ENCODE data around the gene RGMA. TPM values are rescaled to one million over a fixed set of nuclear protein-coding genes. Genes with fewer than 3 reads are reported as not detected.

Gene RGMA
- total and polyA plus RNA-seq, 2 donors (not counting 1 experiment from before 2014, with no cell fraction given) = not detected

DNA sequence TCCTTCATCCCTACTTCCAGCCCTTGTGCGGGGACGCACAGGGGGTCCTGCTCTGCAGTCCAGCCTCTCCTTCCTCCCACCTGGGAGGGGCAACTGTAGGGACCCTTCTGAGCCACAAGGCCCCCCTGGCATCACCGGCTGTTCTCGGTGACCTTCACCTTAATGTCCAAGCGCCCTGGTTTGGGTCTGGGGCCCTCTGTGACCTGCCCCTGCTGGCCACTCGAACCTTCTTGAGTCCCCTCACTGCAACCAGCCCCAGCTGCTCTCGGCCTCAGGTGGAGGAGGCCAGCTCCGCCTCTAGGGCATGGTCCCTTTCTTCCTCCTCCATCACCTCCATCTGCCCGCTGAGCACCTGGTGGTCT, 57.9 kb downstream of the RGMA start:
- DNase-seq (no peak), ATAC-seq (ENCODE audit: low read depth) (no peak)
- Histone ChIP-seq H4K20me1 (ENCODE audit: control insufficient read depth, insufficient read depth, low read length, poor library complexity, severe bottlenecking) (peaks cover 9% of the 10 kb centered on the region), H2AFZ (ENCODE audit: insufficient read depth, low read depth, low read length, poor library complexity, severe bottlenecking) (no peak overlapping the region), H3K9ac (ENCODE audit: low read length) (no peak overlapping the region), H3K36me3 (replicated peaks in 1 of 2; ENCODE audit: control extremely low read depth in 1 of 2, control insufficient read depth in 1 of 2, extremely low read depth in 1 of 2, insufficient read depth in 2 of 2, low read length in 1 of 2) (peaks cover 0 to 16% of the 10 kb centered on the region in 2 experiments), H3K27me3 (replicated peaks in 1 of 4; ENCODE audit: control extremely low read depth in 1 of 4, control insufficient read depth in 3 of 4, insufficient read depth in 4 of 4, low read length in 3 of 4) (no peaks in the 10 kb centered on the region), H3K4me1 (ENCODE audit: control insufficient read depth in 2 of 2, insufficient read depth in 2 of 2, low read length in 2 of 2) (peaks cover 0 to 14% of the 10 kb centered on the region in 2 donors), H3K4me3 (ENCODE audit: control extremely low read depth in 1 of 5, extremely low read depth in 1 of 5, insufficient read depth in 1 of 5, low read depth in 2 of 5, low read length in 4 of 5) (no peak overlapping the region), H3K9me3 (ENCODE audit: control extremely low read depth in 1 of 3, control insufficient read depth in 2 of 3, insufficient read depth in 1 of 3, low read length in 2 of 3) (no peaks in the 10 kb centered on the region), H3K4me2 (replicated peaks; ENCODE audit: low read depth, low read length, poor library complexity, severe bottlenecking) (no peak overlapping the region), H3K79me2 (ENCODE audit: control insufficient read depth, insufficient read depth, low read length) (no peaks in the 10 kb centered on the region), H3K27ac (ENCODE audit: low read length in 2 of 2) (no peak overlapping the region)
- H3K27me3 Mint-ChIP-seq = peaks cover 2% of the 10 kb centered on the region
- H3K9me3 Mint-ChIP-seq (ENCODE audit: insufficient read depth) = no peaks in the 10 kb centered on the region
- 78% methylated on average over 9 of the region's 9 CpGs for WGBS (ENCODE audit: insufficient coverage)
- intact Hi-C loops (cut with micrococcal nuclease) = loop anchor here (5.0 to 10.0 kb wide), 2 partner anchors 1094 to 1291 kb away; no protein-coding TSS in a partner anchor
- H3K27ac Mint-ChIP-seq = no peak overlapping the region
- POLR2A ChIA-PET = no interaction called here
- peaks cover 21% of the 10 kb centered on the region for H3K4me1 Mint-ChIP-seq
- CTCF ChIA-PET = interaction anchor here (1.4 to 9.3 kb wide), 3 partner anchors 10 to 234 kb away, joined by 8 to 64 read pairs (median 16); no protein-coding TSS in a partner anchor
- H3K4me3 Mint-ChIP-seq = no peak overlapping the region
- TF ChIP-seq, protein P1, sequence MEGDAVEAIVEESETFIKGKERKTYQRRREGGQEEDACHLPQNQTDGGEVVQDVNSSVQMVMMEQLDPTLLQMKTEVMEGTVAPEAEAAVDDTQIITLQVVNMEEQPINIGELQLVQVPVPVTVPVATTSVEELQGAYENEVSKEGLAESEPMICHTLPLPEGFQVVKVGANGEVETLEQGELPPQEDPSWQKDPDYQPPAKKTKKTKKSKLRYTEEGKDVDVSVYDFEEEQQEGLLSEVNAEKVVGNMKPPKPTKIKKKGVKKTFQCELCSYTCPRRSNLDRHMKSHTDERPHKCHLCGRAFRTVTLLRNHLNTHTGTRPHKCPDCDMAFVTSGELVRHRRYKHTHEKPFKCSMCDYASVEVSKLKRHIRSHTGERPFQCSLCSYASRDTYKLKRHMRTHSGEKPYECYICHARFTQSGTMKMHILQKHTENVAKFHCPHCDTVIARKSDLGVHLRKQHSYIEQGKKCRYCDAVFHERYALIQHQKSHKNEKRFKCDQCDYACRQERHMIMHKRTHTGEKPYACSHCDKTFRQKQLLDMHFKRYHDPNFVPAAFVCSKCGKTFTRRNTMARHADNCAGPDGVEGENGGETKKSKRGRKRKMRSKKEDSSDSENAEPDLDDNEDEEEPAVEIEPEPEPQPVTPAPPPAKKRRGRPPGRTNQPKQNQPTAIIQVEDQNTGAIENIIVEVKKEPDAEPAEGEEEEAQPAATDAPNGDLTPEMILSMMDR (IDR thresholded peaks at IDR 0.05) = no peak
- TF ChIP-seq EZH2 (IDR thresholded peaks at IDR 0.05; ENCODE audit: borderline replicate concordance, insufficient read depth, low read depth, low read length, poor library complexity, severe bottlenecking) = no peak

DNA sequence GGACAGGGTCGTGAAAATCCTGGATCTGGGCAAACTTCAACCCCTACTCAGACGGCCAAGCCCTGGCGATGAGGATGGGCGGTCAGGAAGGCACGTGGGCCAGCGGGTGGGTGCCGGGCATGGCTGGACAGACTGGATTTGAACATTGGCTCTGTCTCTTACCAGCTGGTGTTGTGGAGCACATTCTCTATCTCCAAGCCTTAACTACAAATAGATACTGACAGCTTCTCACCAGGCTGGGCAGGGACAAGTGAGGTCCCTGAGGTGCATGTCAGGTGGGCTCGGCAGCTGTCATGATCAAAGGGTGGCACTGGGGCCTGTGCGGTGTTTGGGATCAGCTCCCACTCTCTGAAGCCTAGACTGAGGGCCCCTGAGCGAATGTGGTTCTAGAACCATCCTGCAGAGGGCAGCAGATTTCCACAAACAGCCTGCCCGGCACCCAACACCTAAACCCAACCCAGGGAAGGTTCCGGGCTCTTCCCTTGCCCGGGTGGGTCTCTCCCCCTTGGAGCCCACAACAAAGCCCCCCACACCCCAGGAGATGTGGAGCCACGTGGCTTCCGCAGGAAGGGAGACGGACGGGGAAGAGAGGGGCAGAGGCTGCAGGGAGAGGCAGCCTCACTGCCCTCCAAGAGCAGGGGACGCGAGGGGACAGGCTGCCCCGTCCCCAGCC, 58.4 kb downstream of the RGMA start:
- Histone ChIP-seq H3K4me3 (ENCODE audit: control extremely low read depth in 1 of 5, extremely low read depth in 1 of 5, insufficient read depth in 1 of 5, low read depth in 2 of 5, low read length in 4 of 5) (no peak overlapping the region), H4K20me1 (ENCODE audit: control insufficient read depth, insufficient read depth, low read length, poor library complexity, severe bottlenecking) (peaks cover 13% of the 10 kb centered on the region), H3K27ac (ENCODE audit: low read length in 2 of 2) (no peak overlapping the region), H3K4me2 (replicated peaks; ENCODE audit: low read depth, low read length, poor library complexity, severe bottlenecking) (no peak overlapping the region), H3K27me3 (replicated peaks in 1 of 4; ENCODE audit: control extremely low read depth in 1 of 4, control insufficient read depth in 3 of 4, insufficient read depth in 4 of 4, low read length in 3 of 4) (no peaks in the 10 kb centered on the region), H3K9ac (ENCODE audit: low read length) (no peak overlapping the region), H3K9me3 (ENCODE audit: control extremely low read depth in 1 of 3, control insufficient read depth in 2 of 3, insufficient read depth in 1 of 3, low read length in 2 of 3) (no peaks in the 10 kb centered on the region), H3K4me1 (ENCODE audit: control insufficient read depth in 2 of 2, insufficient read depth in 2 of 2, low read length in 2 of 2) (peaks cover under 1 to 10% of the 10 kb centered on the region in 2 donors), H2AFZ (ENCODE audit: insufficient read depth, low read depth, low read length, poor library complexity, severe bottlenecking) (no peak overlapping the region), H3K79me2 (ENCODE audit: control insufficient read depth, insufficient read depth, low read length) (no peaks in the 10 kb centered on the region), H3K36me3 (replicated peaks in 1 of 2; ENCODE audit: control extremely low read depth in 1 of 2, control insufficient read depth in 1 of 2, extremely low read depth in 1 of 2, insufficient read depth in 2 of 2, low read length in 1 of 2) (peaks cover 2 to 21% of the 10 kb centered on the region in 2 experiments)
- intact Hi-C loops (cut with micrococcal nuclease) = loop anchor here (1.0 to 10.0 kb wide), 3 partner anchors 233 to 1292 kb away; no protein-coding TSS in a partner anchor
- Mint-ChIP-seq H3K27me3 (no peaks in the 10 kb centered on the region), H3K9me3 (ENCODE audit: insufficient read depth) (no peaks in the 10 kb centered on the region), H3K4me1 (peaks cover 18% of the 10 kb centered on the region), H3K27ac (peak overlapping the region; percentile 43), H3K4me3 (no peak overlapping the region)
- no peak for TF ChIP-seq EZH2 (IDR thresholded peaks at IDR 0.05; ENCODE audit: borderline replicate concordance, insufficient read depth, low read depth, low read length, poor library complexity, severe bottlenecking)
- TF ChIP-seq, protein P1 (IDR thresholded peaks at IDR 0.05) = peak; percentile 84
- ATAC-seq (ENCODE audit: low read depth) (peak; percentile 82), DNase-seq (peak; percentile 72)
- POLR2A ChIA-PET = no interaction called here
- CTCF ChIA-PET = interaction anchor here (0.5 to 9.3 kb wide), 10 partner anchors 10 to 1089 kb away, joined by 3 to 64 read pairs (median 4); no protein-coding TSS in a partner anchor
- WGBS (ENCODE audit: insufficient coverage) = 45% methylated on average over 14 of the region's 20 CpGs
